NOMO-1 (cell line): Measurements from ENCODE around the gene COP1.
"Not testable (repeated sequence)": the region's sequence is repeated elsewhere in the genome, so short reads cannot be mapped to it uniquely, and the experiment has no call there.

Experiments used
- DNase-seq, 2 experiments: peaks; one replicate each; lab custom pipeline; 2025; ENCODE audit not compliant: unreplicated experiment in 2 of 2; lab: John Stamatoyannopoulos, UW

Gene COP1

DNA sequence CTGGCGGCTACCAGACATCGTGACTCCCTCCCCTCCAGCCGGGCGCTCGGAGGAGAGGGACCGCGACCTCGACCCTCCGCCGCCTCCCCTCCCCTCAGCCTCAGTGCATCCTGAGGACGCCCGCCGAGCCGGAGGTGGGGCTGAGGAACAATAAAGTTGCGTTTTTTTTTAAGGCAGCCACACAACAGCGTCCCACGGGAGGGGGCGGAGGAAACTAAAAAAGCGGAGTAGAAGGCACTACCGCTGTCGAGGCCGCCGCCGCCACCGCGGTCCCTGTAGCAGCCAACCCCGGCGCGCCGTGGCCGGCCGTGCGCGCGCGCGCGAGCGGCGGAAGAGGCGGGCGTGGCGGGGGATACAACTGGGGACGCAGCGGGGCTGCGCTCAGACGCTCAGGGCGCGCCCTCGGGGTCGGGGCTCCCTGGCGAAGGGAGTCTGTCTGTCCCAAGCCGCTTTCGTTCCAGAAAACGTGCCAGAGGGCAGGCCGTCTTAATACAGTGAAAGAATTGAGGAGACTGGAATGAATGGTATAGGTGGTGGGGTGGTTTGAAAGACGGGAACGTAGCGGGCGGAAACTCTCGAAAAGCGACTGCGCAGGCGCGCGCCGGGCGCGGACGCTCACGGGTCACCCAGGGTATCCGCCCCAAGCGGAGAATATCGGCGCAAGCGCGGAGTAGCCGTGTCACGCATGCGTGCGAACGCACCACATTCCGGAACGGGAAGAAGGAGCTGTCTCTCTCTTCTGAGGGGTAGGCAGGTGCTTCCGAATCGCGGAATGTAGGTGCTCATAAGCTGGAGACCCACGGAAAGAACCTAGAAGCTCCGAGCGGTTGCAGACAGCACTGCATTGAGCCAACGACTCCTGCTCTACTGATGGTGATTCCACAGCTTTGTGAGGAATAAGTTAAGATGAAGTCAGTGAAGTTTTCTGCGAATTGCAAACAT is at the start of gene COP1:
COP1 (minus strand) TSS at position 326 of the 942 bp plus-strand sequence; CDS start at position 18, 308 bp downstream.
- peak; percentile 93 to 96 for DNase-seq

DNA sequence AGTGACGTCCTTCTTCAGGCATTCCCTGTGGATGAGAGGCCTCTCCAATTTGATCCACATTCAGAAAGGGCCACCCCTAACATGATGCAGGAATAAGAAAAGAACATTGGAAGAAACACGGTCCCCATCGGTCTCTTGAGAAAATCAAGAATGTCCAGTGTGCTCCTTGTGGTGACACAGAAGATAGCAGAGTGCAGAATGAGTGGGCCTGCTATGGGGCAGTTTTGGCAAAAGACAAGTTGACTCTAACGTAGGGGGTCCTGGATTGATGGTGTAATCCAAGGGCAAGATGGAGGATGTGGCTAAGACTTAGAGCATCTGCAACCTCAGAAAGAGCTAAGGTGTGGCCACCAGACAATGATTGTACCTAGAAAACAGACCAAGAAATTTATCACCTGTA is 45.1 kb upstream of the COP1 start:
- DNase-seq: no peak

DNA sequence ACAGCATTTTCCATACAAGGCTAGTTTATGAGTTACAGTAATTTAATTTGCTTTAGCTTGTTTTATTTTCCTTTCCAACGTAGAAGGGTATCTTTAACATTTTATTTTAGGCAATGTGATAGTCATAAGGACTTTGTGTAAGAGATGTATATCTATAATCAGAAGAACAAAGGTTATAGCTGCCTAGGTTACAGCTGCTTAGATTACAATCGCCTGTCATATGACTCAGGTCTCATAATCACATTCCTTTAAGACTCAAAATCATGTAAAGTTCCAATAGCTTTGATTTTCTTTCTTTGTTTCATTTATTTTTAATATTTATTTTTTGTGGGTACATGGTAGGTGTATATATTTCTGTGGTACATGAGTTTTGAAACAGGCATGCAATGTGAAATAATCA is 37.8 kb upstream of the COP1 start:
- no peak for DNase-seq

DNA sequence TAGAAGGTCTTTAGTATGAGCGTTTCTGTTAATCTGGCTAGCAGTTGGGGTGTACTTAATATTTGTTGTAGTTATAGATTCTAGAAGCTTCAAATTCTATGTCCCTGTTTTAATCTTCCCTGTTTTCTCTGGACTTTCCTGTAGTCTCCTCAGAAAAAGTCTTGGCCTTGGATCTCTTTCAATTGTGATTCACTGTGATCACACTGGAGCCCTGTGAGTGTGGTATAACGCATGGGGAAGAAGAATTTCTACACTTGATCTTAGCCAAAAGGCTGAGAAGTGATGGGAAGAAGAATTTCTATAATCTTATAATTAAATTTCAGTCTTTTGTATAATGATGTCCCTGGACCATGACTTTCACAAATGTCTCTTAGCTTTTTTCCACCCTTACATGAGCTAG is 36.7 kb upstream of the COP1 start:
- DNase-seq: no peak

DNA sequence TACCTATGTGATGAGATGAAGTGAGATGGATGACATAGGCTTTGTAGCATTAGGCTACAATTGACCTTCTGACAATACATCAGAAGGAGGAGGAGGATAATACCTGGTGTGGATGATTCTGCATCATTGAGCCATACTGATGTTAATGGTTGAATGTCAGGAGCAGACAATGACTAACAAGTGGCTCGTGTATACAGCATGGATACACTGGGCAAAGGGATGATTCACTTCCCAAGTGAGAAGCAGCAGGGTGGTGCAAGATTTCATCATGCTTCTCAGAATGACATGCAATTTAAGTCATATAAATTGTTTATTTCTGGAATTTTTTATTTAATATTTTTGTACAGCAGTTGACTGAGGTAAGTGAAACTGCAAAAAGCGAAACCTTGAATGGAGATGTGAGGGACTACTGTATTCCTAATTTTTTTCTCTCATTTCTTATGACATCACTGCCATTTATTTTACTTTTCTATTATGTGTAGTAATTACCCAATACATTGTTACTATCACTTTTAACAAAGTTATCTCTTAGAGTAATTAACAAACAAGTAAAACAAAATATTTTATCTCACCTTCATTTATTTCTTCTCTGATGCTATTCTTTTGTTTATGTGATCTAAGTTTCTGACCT is 34.4 kb upstream of the COP1 start:
- DNase-seq: no peak

DNA sequence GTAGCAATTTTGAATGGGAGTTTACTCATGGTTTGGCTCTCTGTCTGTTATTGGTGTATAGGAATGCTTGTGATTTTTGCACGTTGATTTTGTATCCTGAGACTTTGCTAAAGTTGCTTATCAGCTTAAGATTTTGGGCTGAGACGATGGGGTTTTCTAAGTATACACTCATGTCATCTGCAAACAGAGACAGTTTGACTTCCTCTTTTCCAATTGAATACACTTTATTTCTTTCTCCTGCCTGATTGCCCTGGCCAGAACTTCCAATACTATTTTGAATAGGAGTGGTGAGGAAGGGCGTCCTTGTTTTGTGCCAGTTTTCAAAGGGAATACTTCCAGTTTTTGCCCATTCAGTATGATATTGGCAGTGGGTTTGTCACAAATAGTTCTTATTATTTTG is 26.6 kb upstream of the COP1 start:
- not testable (repeated sequence) for DNase-seq

DNA sequence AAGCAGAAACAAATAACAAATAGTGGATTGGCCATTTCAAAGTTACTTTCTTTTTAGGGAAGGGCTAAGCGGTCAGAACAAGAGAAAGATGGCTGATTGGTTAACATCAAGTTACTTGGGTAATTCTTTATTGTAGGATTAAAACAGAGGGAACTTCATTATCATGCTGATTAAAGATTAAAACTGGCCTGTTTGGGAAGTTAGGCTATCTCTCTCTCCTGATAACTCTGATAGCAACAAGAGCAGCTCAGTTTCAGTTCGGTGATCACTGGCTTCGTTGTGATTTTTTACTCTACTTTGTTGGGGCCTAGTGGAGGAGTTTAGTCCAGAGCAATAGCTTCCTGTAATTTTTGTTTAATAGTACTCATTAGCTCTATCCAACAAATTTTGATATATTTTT is 20.5 kb upstream of the COP1 start:
- no peak for DNase-seq

DNA sequence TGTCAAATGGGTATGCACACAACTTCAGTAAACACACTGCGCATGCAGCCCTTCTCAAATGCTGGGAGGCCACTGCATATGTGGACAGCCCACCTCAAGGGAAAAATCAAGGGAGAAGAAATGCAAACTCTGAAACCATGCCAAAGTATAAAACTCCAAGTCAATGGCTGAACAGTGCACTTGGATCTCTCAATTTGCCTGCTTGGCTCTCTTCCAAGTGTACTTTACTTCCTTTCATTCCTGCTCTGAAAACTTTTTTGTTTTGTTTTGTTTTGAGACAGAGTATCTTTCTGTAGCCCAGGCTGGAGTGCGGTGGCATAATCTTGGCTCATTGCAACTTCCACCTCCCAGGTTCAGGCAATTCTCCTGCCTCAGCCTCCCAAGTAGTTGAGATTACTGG is 18.8 kb upstream of the COP1 start:
- DNase-seq: no peak

DNA sequence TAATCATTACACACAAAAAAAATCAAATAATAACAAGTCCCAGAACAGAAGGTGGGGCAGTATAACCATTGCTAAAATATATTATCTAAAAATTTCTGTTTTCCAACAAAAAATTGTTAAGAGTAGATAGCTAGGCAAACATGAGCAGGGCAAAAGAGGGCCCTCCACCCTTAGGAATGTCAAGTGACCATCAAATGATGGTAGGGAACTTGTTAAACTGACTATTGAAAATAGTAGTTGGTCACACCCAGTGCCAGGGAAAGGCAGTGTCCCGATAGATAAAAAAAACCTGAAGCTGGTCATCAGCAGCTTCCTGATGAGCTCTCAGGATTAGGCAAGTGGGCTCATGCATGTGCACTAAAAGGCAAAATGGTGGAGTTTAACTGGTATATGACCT is 18.4 kb upstream of the COP1 start:
- DNase-seq: no peak

DNA sequence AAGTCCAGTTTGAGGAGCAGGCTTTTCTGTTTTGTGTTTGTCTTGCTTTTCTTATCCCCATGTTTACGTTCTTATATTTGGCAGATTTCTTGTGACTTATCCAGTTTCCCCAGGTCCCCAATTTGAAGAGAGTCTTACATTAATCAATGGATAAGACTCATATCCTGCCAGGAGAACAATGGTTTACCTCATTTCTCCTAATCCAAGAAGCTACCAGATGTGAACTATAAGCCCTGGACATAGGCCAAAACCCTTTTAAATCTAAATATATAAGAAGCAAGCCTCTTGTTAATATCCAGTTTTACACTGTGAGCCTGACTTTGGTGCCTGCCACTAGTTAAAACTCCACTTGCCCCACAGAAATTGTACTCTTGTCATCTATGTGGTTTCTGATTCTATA is 15.1 kb upstream of the COP1 start:
- no peak for DNase-seq

DNA sequence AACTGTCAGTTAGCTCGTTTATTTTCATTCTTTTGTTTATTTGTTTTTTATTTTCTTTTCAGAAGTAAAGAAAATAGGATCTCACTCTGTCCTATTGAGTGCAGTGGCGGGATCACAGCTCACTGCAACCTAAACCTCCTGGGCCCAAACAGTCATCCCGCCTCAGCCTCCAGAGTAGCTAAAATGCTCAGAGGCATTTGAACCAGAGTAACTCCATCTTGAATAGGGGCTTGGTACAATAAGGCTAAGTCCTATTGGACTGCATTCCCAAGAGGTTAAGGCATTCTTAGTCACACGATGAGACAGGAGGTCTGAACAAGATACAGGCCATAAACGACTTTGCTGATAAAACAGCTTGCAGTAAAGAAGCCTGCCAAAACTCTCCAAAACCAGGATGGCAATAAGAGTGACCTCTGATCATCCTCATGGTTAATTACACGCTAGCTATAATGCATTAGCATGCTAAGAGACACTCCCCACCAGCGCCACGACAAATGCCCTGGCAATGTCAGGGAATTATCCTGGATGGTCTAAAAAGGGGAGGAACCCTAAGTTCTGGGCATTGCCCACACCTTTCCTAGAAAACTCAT is 13.1 kb upstream of the COP1 start:
- DNase-seq: no peak

DNA sequence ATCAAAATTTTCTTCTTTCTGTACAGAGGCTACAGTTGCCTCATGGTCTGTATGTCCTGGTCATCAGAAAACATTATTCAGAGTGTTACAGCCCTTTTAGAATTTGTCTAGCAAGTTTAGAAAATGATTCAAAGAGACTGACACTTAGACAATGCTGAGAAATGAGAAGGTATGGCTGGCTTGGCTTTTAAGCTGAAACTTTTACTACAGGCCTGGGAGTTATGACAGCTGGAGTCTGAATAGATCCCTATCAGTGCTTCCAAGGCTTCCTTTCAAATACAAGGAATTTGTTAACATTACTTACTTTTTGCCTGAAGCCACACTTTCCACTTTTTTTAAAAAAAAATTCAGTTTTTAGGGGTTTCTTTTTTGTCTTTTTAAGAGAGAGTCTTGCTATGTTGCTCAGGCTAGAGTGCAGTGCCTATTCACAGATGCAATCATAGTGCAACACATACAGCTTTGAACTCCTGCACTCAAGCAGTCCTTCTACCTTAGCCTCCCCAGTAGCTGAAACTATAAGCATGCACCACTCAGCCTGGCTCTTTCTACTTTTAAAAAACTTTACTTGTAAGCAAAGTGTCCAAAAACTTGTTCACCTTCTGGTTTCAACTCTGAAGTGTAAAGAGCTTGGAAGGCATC is 10.5 kb upstream of the COP1 start:
- DNase-seq: no peak

DNA sequence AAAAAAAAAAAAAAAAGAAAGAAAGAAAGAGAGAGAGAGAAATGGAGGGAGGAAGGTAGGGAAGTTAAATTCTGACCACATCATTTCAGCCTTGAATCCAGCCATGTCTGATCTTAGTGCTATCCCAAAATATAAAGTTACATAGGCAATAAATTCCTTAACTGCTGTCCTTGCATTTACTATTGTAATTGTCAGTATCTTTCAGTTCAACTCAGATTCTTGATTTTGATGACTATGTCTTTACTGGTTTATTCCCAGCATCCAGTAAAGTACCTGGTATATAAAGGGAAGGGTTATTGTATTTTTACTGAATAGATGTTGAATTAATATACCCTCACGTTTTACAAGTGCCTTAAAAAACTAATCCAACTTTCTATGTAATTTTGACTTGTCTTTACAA is 8.9 kb upstream of the COP1 start:
- DNase-seq: no peak

DNA sequence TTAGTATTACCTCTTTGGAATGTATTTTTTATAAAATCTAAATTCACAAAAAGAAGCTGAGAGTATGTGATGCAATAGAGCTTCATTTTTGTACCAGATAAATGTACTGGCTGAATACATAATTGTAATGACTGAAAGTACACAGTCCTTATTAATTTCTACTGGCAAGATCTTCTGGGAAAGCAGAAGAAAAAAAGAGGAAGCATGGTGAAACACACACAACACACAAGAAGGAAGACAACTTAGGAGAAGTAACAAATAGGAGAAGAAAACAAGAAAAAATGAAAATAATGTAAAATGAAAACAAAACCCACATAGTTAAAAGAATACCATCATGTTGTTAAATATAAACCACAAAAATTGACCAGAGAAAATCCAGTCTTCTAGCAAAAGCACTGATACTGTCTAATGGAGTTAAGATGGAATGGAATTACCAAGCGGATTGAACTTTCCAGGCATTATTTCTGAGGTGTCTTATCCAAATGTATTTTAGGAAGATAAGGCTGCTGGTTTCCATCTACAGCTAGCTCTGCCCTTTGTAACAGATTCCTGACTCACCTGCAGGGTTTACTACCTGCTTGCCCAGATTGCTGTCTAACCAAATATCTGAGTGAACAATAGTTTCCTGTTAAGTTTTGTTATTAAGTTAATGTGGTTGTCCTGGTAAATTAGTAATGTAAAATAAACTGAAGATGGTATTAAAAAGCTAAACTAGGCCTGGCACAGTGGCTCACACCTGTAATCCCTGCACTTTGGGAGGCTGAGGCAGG is 4.5 kb upstream of the COP1 start:
- peak in 1 of 2 experiments; percentile 65 for DNase-seq

DNA sequence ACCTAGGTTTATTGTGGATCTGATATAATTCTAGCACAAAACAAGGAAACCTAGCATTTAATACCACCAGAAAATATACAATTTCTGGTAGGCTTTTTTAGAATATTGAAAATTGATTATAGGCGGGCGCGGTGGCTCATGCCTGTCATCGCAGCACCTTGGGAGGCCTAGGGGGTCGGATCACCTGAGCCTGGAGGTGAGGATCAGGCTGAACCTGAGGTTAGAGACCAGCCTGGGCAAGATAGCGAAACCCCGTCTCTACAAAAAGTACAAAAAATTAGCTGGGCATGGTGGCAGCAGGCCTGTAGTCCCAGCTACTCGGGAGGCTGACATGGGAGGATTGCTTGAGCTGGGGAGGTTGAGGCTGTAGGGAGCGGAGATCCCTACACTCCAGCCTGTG is 948 bp upstream of the COP1 start:
- DNase-seq: no peak

DNA sequence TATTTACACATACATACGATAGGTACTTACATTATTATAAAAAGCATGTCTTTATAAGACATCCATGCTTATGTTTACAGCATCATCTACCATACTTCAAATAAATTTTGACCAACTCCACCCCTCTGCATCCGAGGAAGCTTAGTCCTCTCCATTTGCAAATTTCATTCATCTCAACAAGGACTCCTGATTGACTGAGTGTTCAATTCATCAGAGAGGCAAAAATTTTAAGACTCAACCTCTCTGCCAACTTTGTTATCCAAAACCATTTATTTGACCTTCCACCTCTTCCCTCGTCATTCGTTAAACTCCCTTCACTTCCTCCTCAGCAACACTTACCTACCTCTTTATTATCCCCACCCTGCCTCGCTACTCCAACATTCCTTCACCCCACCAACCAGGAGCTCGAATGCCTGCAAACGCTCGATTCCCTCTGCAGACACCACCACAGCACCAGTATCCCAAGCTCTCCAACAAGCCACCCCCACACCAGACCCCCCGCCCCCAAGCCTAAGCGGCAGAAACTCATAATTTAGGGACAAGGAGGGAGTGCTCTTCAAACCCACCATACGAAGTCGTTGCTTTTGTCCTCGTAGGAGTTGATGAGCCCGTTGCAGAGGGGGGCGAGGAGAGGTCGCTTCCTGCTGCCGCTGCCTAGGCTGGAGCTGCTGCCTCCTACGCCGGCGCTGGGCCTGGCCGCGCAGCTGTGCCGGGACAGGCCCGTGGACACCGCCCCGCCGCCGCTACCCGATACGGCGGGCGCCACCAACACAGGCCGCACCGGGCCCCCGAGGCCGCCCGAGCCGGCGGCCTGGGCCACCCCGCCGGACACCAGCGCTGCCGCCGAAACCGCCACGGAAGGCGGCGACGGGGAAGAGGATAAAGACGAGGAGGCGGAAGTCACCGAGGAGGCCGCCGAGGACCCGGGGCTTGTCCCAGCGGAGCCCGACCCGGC is 803 bp downstream of the COP1 start:
- peak in 1 of 2 experiments; percentile 45 for DNase-seq

DNA sequence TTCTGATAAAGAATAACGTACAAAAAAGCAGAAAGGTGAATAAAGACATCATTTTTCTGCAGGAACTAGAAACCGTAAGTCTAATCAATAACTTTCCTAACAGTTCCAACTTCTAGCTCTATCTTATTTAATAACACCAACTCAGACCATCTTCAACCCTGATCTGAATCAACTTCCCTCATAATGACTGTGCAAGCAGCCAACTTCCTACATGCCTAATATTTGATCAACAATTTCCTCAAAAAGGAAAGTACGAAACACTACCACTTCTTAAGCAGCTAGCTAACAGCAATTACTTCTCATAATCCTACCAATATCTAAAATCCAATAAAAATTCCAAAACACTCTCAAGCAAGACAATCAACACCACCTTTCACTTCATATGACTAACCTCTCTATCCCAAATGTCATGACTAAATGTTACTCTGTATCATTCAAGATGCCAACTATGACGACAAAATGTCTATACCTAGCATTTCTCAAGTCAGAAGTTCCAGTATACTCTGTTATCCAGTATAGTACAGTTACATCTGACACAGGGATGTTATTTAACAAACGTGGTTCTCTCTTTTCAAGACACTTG is 1.7 kb downstream of the COP1 start:
- peak; percentile 16 to 60 for DNase-seq

DNA sequence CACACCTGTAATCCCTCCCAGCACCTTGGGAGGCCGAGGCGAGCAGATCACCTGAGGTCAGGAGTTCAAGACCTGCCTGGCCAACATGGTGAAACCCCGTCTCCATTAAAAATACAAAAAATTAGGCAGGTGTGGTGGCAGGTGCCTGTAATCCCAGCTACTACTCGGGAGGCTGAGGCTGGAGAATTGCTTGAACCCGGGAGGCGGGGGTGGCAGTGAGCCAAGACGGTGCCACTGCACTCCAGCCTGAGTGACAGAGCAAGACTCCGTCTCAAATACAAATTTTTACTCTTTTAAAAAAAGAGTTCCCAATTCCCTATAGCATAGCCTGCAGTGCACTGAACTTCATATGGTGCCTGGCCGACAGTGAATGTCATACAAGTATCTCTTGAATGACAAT is 2.4 kb downstream of the COP1 start:
- peak in 1 of 2 experiments; percentile 5 for DNase-seq

DNA sequence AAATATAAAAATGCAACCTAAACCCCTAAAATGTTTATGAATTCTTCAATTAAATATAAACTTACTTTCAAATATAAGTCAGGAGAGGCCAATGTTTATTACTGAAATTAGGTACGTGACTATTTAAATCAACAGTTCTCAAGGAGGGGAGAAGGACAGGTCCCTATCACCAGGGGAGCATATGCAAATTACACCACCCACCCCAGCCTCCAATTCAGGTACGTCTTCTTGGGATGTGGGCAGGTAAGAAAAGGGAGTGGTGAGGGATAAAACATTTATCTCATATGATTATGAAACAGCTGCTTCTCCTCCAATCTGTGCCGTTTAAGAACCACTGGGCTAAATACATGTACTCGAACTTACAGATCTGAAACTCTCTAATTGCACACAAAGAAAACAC is 3.4 kb downstream of the COP1 start:
- no peak for DNase-seq
